ENCODE results near the gene KCNAB2. TPM values are rescaled to one million over a fixed set of nuclear protein-coding genes. Genes with fewer than 3 reads are reported as not detected.

The KCNAB2 gene
- 2.9 and 4.1 TPM in 2 replicates for total RNA-seq

GRCh38 chr1:6045561-6045960 is at the start of gene KCNAB2:
Gene KCNAB2 (plus strand): TSS chr1:6045888. CDS start chr1:6051537, 5,649 bp downstream.

Other genes starting within 250 kb of the KCNAB2 start
- gene NPHP4, start 53.5 kb upstream of the KCNAB2 start, total RNA-seq = 9.6 and 11.1 TPM in 2 replicates
- gene CHD5, start 134.4 kb downstream of the KCNAB2 start, total RNA-seq = under 0.01 TPM in 2 replicates
- gene RPL22, start 153.7 kb downstream of the KCNAB2 start, total RNA-seq = 76.8 and 131 TPM in 2 replicates
- gene RNF207, start 160.2 kb downstream of the KCNAB2 start, total RNA-seq = 2.6 and 3.7 TPM in 2 replicates
- 57.7 and 75.5 TPM in 2 replicates for gene ICMT, start 190.1 kb downstream of the KCNAB2 start, total RNA-seq
- not detected in 2 replicates for gene HES3, start 198.3 kb downstream of the KCNAB2 start, total RNA-seq
- 3.3 and 3.7 TPM in 2 replicates for gene GPR153, start 215.2 kb downstream of the KCNAB2 start, total RNA-seq

Measured in subcutaneous preadipocyte (primary cell).